HepG2 (cell line): Measurements from ENCODE around the gene TAF1B. TPM values are rescaled to one million over a fixed set of nuclear protein-coding genes. Genes with fewer than 3 reads are reported as not detected.
A peak's percentile ranks its signal among the peaks of the same experiment; 100 is the strongest.

Source experiments
- ARHGAP35 ChIP-seq: sonication (generic); formaldehyde crosslinking; IDR thresholded peaks from 2 replicates; pipeline ENCODE4 v1.9.0; 2022; ENCODE audit warnings: mild to moderate bottlenecking, inconsistent platforms, moderate library complexity, missing genetic modification reagents, borderline replicate concordance
- CENPT ChIP-seq: sonication (generic); formaldehyde crosslinking; IDR thresholded peaks from 2 replicates; pipeline ENCODE4 v1.8.0; 2022; ENCODE audit warnings: low read depth, mild to moderate bottlenecking, moderate library complexity, missing genetic modification reagents
- ELF3 ChIP-seq: IDR thresholded peaks from 2 replicates; pipeline ENCODE4 v1.6.1; 2016; ENCODE audit warnings: missing genetic modification reagents, missing compliant biosample characterization
- KDM6A ChIP-seq: IDR thresholded peaks from 2 replicates; pipeline ENCODE4 v1.6.1; 2016; ENCODE audit warnings: low read depth
- KLF13 ChIP-seq: sonication (generic); formaldehyde crosslinking; IDR thresholded peaks from 2 replicates; pipeline ENCODE4 v1.4.0; 2020; ENCODE audit warnings: mild to moderate bottlenecking, missing genetic modification reagents
- MATR3 ChIP-seq: sonication (generic); formaldehyde crosslinking; IDR thresholded peaks from 2 replicates; pipeline ENCODE4 v1.4.0; 2020; ENCODE audit warnings: missing genetic modification reagents
- TGIF2 ChIP-seq: IDR thresholded peaks from 2 replicates; pipeline ENCODE4 v1.6.1; 2016; ENCODE audit warnings: control low read depth, missing compliant biosample characterization
- ZNF232 ChIP-seq: sonication (generic); formaldehyde crosslinking; IDR thresholded peaks from 2 replicates; pipeline ENCODE4 v1.4.0; 2020; ENCODE audit warnings: missing genetic modification reagents, borderline replicate concordance
- ZNF331 ChIP-seq: sonication (generic); formaldehyde crosslinking; IDR thresholded peaks from 2 replicates; pipeline ENCODE4 v1.4.0; 2020; ENCODE audit warnings: missing genetic modification reagents
- ZNF782 ChIP-seq: sonication (generic); formaldehyde crosslinking; IDR thresholded peaks from 2 replicates; pipeline ENCODE4 v1.4.0; 2020; ENCODE audit warnings: missing genetic modification reagents, mild to moderate bottlenecking, borderline replicate concordance
- polyA plus RNA-seq, 8 experiments: library from polyadenylated mRNA; depleted of rRNA in 3 of 8; stranded (reverse) in 7 of 8; unstranded in 1 of 8; fragments of >200 nt; fragmentation: Illumina TruSeq in 4 of 8; extraction: Trizol in 4 of 8; gene quantifications; 2 replicates each; pipeline versions ENCODE4 v1.2.1 to v1.2.3, GENCODE V29; 2011 to 2016; ENCODE audit warnings: low read depth in 4 of 8, missing spikeins in 1 of 8, mixed read lengths in 1 of 8; ENCODE audit not compliant: insufficient read depth in 1 of 8
- total RNA-seq, 5 experiments: library from RNA; depleted of rRNA; stranded (reverse); fragments of >200 nt; fragmentation: Illumina TruSeq; extraction: Trizol; gene quantifications; 2 replicates each; pipeline ENCODE4 v1.2.3, GENCODE V29; 2016; ENCODE audit warnings: low read depth in 1 of 5
- TF ChIP-seq, protein P1 (sequence below): IDR thresholded peaks from 2 replicates; pipeline ENCODE4 v1.6.1; 2012; ENCODE audit warnings: low read length, improper control_type of control experiment

The TAF1B gene
- total and polyA plus RNA-seq, 2 of the 13 experiments (the other 11 are each of a cell fraction or from before 2014, with no cell fraction given), result 13.3 to 27.7 TPM

DNA sequence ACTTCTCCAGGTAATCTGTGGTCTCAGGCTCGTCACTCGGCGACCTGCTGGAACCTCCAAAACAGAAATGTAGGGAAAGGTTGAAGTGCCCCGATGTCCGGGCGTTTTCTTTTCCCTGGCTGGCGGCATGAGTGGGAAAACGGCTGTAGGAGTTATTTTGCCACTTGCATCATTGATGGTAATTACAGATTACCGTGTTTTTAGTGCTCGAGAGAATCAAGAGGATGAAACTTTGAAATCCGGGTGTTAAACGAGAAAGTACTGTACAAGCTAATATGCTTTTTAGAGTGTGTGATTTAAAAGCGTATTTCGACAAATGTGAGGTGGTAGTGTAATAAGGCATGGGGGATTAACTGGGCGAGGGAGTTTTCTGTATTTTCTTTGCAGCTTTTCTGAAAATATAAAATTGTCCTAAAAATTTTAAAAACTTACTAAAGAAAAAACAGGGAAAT is 109.0 kb downstream of the TAF1B start (continued):
- TF ChIP-seq CENPT (CRISPR knock-in tag) (no peak), ZNF331 (no peak), ARHGAP35 (CRISPR knock-in tag) (no peak), ZNF782 (CRISPR knock-in tag) (no peak), MATR3 (CRISPR knock-in tag) (no peak), ELF3 (CRISPR knock-in tag) (0 out of 2 replicates have a peak, but pooled peaks have one; percentile 2), TGIF2 (CRISPR knock-in tag) (no peak), KLF13 (CRISPR knock-in tag) (no peak), ZNF232 (CRISPR knock-in tag) (no peak), KDM6A (CRISPR knock-in tag) (no peak)
- TF ChIP-seq, protein P1, sequence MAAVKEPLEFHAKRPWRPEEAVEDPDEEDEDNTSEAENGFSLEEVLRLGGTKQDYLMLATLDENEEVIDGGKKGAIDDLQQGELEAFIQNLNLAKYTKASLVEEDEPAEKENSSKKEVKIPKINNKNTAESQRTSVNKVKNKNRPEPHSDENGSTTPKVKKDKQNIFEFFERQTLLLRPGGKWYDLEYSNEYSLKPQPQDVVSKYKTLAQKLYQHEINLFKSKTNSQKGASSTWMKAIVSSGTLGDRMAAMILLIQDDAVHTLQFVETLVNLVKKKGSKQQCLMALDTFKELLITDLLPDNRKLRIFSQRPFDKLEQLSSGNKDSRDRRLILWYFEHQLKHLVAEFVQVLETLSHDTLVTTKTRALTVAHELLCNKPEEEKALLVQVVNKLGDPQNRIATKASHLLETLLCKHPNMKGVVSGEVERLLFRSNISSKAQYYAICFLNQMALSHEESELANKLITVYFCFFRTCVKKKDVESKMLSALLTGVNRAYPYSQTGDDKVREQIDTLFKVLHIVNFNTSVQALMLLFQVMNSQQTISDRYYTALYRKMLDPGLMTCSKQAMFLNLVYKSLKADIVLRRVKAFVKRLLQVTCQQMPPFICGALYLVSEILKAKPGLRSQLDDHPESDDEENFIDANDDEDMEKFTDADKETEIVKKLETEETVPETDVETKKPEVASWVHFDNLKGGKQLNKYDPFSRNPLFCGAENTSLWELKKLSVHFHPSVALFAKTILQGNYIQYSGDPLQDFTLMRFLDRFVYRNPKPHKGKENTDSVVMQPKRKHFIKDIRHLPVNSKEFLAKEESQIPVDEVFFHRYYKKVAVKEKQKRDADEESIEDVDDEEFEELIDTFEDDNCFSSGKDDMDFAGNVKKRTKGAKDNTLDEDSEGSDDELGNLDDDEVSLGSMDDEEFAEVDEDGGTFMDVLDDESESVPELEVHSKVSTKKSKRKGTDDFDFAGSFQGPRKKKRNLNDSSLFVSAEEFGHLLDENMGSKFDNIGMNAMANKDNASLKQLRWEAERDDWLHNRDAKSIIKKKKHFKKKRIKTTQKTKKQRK, result no peak
